Esophagus (tissue), 2 donors: ENCODE measurements around the gene SNRK. TPM values are rescaled to one million over a fixed set of nuclear protein-coding genes. Genes with fewer than 3 reads are reported as not detected.

Experiments
- H3K27ac ChIP-seq, 2 donors: one replicate each; pipeline ENCODE4 v1.5.1; 2013; ENCODE audit warnings: low read depth in 2 of 2, mild to moderate bottlenecking in 2 of 2, inconsistent platforms in 1 of 2, low read length in 1 of 2, moderate library complexity in 1 of 2
- H3K27me3 ChIP-seq, 2 donors: one replicate each; pipeline ENCODE4 v1.6.1; 2013; ENCODE audit warnings: low read length in 2 of 2, control low read depth in 1 of 2, mild to moderate bottlenecking in 1 of 2; ENCODE audit not compliant: insufficient read depth in 2 of 2, control insufficient read depth in 1 of 2
- H3K36me3 ChIP-seq, 2 donors: one replicate each; pipeline ENCODE4 v1.6.1; 2013; ENCODE audit warnings: low read length in 1 of 2; ENCODE audit not compliant: control insufficient read depth in 2 of 2, insufficient read depth in 2 of 2
- H3K4me1 ChIP-seq, 2 donors: one replicate each; pipeline ENCODE4 v1.6.1; 2013; ENCODE audit warnings: low read length in 1 of 2; ENCODE audit not compliant: control insufficient read depth in 2 of 2, insufficient read depth in 2 of 2
- H3K4me3 ChIP-seq, 2 donors: one replicate each; pipeline ENCODE4 v1.5.1; 2013; ENCODE audit warnings: low read length in 2 of 2, mild to moderate bottlenecking in 2 of 2, low read depth in 1 of 2, moderate library complexity in 1 of 2
- H3K9me3 ChIP-seq, 2 donors: one replicate each; pipeline ENCODE4 v1.6.1; 2013; ENCODE audit warnings: mild to moderate bottlenecking in 2 of 2, low read depth in 1 of 2, low read length in 1 of 2, moderate library complexity in 1 of 2; ENCODE audit not compliant: control insufficient read depth in 2 of 2, insufficient read depth in 1 of 2
- WGBS, 2 donors: extraction: QIAGEN DNeasy Blood & Tissue Kit; methylation state at CpG; one replicate each; pipeline ENCODE4 v1.1.7; 2013; 5-methylcytosine and 5-hydroxymethylcytosine counted together
- polyA plus RNA-seq, 2 donors: library from polyadenylated mRNA; stranded (reverse); fragments of 200-250 nt; gene quantifications; one replicate each; pipeline ENCODE4 v1.2.3, GENCODE V29; 2013
- donor health status: healthy with polysubstance abuse.
- donor health status: Bipolar disorder and iron deficiency.

The SNRK gene
- polyA plus RNA-seq, 2 donors, result 11.1 to 11.3 TPM

DNA sequence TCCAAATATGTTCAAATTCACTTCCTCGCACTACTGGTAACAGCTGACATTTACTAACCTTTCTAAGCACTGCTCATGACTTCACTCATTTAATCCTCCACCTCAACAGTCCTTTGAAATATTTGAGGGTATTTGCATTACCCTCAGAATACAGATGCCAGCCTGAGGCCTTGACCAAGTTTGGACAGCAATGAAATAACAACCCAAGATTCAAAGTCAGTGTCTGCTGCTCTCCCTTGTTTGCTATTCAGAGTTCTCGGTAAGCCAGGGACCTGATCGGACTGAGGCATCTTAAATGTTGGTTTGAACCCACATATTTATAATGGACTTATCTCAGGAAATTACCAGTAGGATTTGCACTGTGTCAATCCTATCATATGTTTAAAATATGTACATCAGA lies 19.9 kb upstream of the SNRK start:
- H3K27ac ChIP-seq, result no peak overlapping the region
- no peaks in the 10 kb centered on the region for H3K27me3 ChIP-seq
- H3K4me1 ChIP-seq, result no peaks in the 10 kb centered on the region
- H3K4me3 ChIP-seq, result no peak overlapping the region
- WGBS, 2 donors, result 61% methylated on average over 3 of the region's 3 CpGs
- H3K36me3 ChIP-seq, result no peaks in the 10 kb centered on the region
- no peaks in the 10 kb centered on the region for H3K9me3 ChIP-seq

DNA sequence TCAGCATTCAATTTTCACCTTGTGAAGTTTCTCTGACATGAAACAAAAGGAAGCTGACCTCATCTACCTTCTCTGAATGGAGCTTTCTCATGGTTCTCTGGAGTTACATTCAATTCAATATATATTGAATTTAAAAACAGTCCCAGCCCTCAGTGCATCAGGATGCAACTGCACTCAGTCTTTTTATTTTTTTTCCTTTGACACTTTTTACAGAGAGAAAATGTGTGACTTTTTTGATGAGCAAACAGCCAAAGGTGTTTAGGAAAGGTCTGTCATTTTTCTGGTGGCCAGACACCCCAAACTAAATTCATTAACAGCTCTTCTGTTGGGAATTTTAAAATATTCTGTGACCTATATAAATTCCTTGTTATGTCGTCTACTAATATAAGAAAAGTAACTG lies 19.3 kb upstream of the SNRK start:
- Histone ChIP-seq H3K4me3 (no peak overlapping the region), H3K36me3 (no peaks in the 10 kb centered on the region), H3K27me3 (no peaks in the 10 kb centered on the region), H3K9me3 (no peaks in the 10 kb centered on the region), H3K4me1 (no peaks in the 10 kb centered on the region), H3K27ac (no peak overlapping the region)
- 86% methylated on average over 1 of the region's 1 CpG for WGBS, 2 donors

- Histone ChIP-seq H3K4me1 (no peaks in the 10 kb centered on the region), H3K4me3 (no peak overlapping the region), H3K27me3 (no peaks in the 10 kb centered on the region), H3K36me3 (no peaks in the 10 kb centered on the region), H3K27ac (no peak overlapping the region), H3K9me3 (peaks cover 0 to 2% of the 10 kb centered on the region in 2 donors)
- WGBS, 2 donors, result 69 to 74% methylated on average over 1 of the region's 1 CpG
Observed at GRCh38 chr3:43268636-43269035, 17.7 kb upstream of the SNRK start.

DNA sequence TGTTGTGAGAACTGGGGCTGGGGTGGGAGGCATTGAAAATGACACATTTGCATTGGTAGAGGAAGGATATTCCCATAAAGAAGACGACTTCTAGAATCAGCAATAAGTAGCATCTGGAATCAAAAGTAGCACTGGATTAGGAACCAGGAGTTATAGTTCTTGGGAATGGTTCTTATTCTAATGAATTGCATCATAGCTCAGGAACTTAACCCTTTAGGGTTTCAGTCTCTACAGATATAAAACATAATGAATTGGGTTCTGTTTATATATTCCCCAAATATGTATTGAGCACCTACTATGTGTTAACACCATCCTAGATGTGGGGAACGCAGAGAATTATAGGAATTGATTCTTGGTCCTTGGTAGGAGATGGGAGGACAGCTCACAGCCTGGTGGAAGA lies 16.3 kb upstream of the SNRK start:
- Histone ChIP-seq H3K36me3 (no peaks in the 10 kb centered on the region), H3K9me3 (peaks cover 0 to 2% of the 10 kb centered on the region in 2 donors), H3K4me1 (no peaks in the 10 kb centered on the region), H3K27me3 (no peaks in the 10 kb centered on the region), H3K4me3 (no peak overlapping the region), H3K27ac (no peak overlapping the region)
- WGBS, 2 donors, result 77 to 82% methylated on average over 2 of the region's 2 CpGs

DNA sequence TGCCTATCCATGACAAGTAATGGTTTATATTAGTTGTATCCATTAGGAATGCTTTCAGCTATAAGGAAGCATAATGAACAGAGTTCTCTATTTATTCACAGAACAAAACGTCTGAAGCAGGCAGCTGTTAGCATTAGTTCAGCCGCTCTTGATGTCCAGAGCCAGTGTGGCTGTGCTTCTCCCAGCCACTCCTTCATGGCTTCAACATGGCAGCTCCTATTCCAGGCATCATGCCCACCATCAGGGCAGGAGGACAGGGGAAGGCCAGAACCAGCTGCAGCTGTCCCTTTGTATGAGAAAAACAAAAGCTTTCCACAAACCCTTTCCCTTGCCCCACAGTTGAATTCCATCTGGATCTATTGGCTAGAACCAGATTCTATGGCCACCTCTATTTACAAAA lies 12.9 kb upstream of the SNRK start:
- no peak overlapping the region for H3K27ac ChIP-seq
- H3K27me3 ChIP-seq, result no peaks in the 10 kb centered on the region
- no peaks in the 10 kb centered on the region for H3K36me3 ChIP-seq
- no peak overlapping the region for H3K4me3 ChIP-seq
- H3K9me3 ChIP-seq, result peaks cover 0 to 2% of the 10 kb centered on the region in 2 donors
- WGBS, 2 donors, result 77 to 84% methylated on average over 2 of the region's 2 CpGs
- H3K4me1 ChIP-seq, result no peaks in the 10 kb centered on the region

GRCh38 chr3:43279082-43279481 lies 7.3 kb upstream of the SNRK start:
- H3K9me3 ChIP-seq, result no peaks in the 10 kb centered on the region
- no peaks in the 10 kb centered on the region for H3K4me1 ChIP-seq
- no peaks in the 10 kb centered on the region for H3K36me3 ChIP-seq
- no peak overlapping the region for H3K4me3 ChIP-seq
- H3K27me3 ChIP-seq, result no peaks in the 10 kb centered on the region
- H3K27ac ChIP-seq, result no peak overlapping the region

GRCh38 chr3:43279532-43279931 lies 6.8 kb upstream of the SNRK start:
- H3K4me1 ChIP-seq, result no peaks in the 10 kb centered on the region
- H3K27ac ChIP-seq, result no peak overlapping the region
- no peaks in the 10 kb centered on the region for H3K36me3 ChIP-seq
- WGBS, 2 donors, result 92 to 94% methylated on average over 5 of the region's 5 CpGs
- no peak overlapping the region for H3K4me3 ChIP-seq
- no peaks in the 10 kb centered on the region for H3K9me3 ChIP-seq
- H3K27me3 ChIP-seq, result no peaks in the 10 kb centered on the region

GRCh38 chr3:43281020-43281419 lies 5.3 kb upstream of the SNRK start:
- no peaks in the 10 kb centered on the region for H3K9me3 ChIP-seq

GRCh38 chr3:43284171-43284570 lies 2.2 kb upstream of the SNRK start:
- Histone ChIP-seq H3K4me3 (no peak overlapping the region), H3K27me3 (no peaks in the 10 kb centered on the region), H3K9me3 (no peaks in the 10 kb centered on the region), H3K27ac (no peak overlapping the region), H3K36me3 (no peaks in the 10 kb centered on the region), H3K4me1 (peaks cover 0 to 3% of the 10 kb centered on the region in 2 donors)
- 52 to 55% methylated on average over 1 of the region's 1 CpG for WGBS, 2 donors

More at GRCh38 chr3:43281020-43281419, 5.3 kb upstream of the SNRK start:
- no peaks in the 10 kb centered on the region for H3K36me3 ChIP-seq
- H3K27me3 ChIP-seq, result no peaks in the 10 kb centered on the region
- WGBS, 2 donors, result 70 to 75% methylated on average over 2 of the region's 2 CpGs
- no peak overlapping the region for H3K4me3 ChIP-seq
- no peaks in the 10 kb centered on the region for H3K4me1 ChIP-seq
- H3K27ac ChIP-seq, result no peak overlapping the region

DNA sequence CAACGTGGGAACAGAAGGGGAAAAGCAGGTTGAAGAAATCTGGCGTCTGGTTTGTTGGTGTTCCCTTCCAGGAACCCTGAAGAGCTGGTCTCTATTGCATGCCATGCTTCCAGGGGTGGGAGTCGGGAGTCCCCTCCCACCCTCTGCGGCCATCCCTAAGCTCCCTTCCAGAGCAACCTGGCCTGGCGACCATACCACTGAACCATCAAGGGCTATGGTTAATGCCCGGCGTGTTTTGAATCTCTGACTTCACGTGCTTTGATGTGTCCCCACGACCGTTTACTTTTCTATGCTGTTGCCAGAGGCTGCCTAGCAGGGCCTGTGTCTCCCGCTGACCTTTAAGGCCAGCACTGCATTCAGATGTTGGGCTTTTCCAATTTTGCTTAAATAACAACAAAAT lies 696 bp upstream of the SNRK start:
- 57 to 58% methylated on average over 11 of the region's 11 CpGs for WGBS, 2 donors
- H3K27me3 ChIP-seq, result no peaks in the 10 kb centered on the region
- peaks cover 0 to 3% of the 10 kb centered on the region in 2 donors for H3K4me1 ChIP-seq
- no peak overlapping the region for H3K27ac ChIP-seq
- H3K4me3 ChIP-seq, result no peak overlapping the region
- no peaks in the 10 kb centered on the region for H3K9me3 ChIP-seq
- H3K36me3 ChIP-seq, result no peaks in the 10 kb centered on the region
